Measurements from ENCODE around the gene CPEB2.
"Not testable (repeated sequence)": the region's sequence is repeated elsewhere in the genome, so short reads cannot be mapped to it uniquely, and the experiment has no call there.

CPEB2 gene

GRCh38 chr4:15063341-15063740 lies 61.1 kb downstream of the CPEB2 start:
- no peak for DNase-seq

DNA sequence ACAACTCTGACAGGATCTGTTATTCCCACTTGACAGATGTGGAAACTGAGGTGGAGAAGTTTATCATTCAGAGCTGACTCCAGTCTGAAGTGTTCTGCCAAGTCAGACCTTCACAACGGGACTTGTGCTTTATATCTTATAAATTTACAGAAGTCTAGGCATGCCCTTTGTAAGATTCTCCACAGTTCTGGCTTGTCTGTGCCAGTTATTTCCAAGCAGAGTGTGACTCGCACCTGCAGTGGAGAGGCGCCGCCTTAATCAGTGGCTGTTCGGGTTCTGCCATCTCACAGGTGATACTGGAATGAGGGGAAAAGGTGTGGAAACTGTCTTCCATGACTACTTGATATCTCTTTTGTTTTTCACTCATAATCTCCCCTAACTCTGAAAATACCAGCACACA lies 63.2 kb downstream of the CPEB2 start:
- no peak for DNase-seq

DNA sequence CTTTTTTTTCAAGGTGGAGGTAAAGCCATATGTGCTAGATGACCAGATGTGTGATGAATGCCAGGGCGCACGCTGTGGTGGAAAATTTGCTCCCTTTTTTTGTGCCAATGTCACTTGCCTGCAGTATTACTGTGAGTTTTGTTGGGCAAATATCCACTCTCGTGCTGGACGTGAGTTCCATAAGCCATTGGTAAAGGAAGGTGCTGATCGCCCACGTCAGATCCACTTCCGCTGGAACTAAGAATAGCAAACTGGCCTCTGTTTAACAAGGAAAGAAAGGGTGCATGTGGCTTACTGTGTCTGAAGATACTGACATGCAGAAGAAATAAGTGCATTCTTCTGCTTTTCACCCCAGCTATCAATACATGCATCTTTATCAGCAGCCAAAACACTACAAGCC lies 63.9 kb downstream of the CPEB2 start:
- no peak for DNase-seq

DNA sequence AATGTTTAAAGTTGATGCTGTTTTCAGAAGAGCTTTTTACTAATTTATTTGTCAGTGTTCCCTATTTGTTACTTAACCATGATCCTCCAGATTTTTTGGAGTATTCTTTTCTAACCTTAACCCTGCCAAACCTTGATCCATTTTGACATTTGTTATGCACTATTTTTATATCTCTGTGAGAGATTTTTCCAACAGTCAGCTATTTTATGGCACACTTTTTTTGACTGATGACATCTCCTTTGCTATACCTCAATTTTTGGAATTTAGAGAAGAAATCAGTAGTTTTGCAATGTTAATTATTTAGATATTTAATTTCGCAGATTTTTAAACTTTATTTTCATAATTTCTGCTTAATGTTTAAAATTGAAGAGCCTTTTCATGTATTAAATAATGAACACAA lies 66.0 kb downstream of the CPEB2 start:
- DNase-seq, result no peak

DNA sequence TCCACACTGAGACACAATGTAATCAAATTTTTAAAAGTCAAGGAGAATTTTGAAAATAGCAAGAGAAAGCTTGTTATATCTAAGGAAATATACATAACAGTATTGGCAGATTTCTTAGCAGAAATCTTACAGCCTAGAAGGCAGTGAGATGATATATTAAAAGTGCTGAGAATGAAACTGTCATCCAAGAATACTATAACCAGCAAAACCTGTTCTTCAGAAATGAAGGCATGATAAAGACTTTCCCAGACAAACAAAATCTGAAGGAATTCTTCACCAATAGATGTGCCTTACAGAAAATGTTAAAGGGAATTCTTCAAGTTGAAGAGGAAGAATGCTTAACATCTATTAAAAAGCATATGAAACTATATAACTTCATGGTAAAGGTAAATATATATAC lies 73.6 kb downstream of the CPEB2 start:
- DNase-seq, result no peak

DNA sequence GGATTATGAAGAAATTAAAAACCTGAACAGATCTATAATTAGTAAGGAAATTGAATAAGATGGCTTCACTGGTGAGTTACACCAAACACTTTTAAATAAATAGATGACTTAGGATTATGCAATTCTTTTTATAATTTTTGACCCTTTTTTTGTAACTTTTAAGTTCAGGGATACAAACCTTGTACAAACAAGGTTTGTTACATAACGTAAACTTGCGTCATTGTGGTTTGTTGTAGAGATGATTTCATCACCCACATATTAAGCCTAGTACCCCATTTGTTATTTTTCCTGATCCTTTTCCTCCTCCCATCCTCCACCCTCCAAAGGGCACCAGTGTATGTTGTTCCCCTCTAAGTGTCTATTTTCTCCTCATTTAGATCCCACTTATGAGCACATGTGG lies 75.7 kb downstream of the CPEB2 start:
- no peak for DNase-seq

GRCh38 chr4:15078682-15079642 lies 76.7 kb downstream of the CPEB2 start:
- no peak for DNase-seq

GRCh38 chr4:15084780-15085179 lies 82.5 kb downstream of the CPEB2 start:
- DNase-seq, result no peak

GRCh38 chr4:15085762-15086161 lies 83.5 kb downstream of the CPEB2 start:
- not testable (repeated sequence) for DNase-seq

- not testable (repeated sequence) for DNase-seq
Measured at GRCh38 chr4:15086259-15086658, 84.0 kb downstream of the CPEB2 start.

- no peak for DNase-seq
Measured at GRCh38 chr4:15088394-15089035, 86.2 kb downstream of the CPEB2 start.

- no peak for DNase-seq
Measured at GRCh38 chr4:15089979-15090378, 87.7 kb downstream of the CPEB2 start.

- DNase-seq, result no peak
Measured at GRCh38 chr4:15100380-15100779, 98.1 kb downstream of the CPEB2 start.

DNA sequence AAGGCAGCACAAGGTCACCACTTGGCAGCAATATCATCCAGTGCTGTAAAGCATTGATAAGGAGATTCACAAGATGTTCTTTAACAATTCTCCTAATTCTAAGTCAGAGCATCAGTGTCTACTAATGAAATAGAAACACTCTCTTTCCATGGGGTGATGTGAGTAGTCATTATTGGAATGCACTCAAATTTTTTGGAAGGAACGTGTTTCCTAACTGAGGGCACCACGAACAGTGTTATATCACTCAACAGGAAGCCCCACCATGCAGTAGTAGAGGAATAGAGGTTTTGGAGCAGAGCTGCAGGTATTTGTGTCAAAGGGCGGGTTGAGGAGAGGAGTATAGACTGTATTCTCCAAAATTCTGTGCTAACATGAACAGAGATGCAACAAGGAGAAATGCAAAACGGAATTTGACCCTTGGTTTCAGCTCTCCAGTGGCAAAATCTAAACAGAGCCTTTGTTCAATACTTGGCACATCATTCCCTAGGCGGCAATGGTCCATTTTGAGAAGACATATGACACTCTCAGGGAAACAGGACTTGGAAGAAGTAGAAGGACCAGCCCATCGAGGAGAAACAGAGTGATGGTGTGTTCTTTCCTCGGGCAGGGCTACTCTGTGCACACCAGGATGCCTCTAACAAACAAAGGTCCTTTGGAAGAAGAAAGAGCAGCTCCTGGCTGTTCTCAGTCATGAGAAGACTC lies 98.9 kb downstream of the CPEB2 start:
- DNase-seq, result no peak

DNA sequence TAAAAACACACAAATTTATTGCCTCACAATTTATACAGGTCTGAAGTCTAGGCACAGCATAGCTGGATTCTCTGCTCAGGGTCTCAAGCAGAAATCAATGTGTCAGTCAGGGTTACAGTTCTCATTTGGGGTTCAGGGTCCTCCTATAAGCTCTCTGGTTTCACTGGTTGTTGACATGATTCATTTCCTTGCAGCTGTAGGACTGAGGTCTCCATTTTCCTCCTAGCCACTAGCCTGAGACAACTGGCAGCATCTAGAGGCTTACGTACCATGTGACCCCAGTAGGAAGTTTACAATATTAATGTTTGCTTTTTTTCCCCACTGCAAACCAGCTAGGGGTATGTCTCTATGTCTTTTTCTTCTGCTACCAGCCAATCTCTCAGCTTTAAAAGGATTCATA lies 102.5 kb downstream of the CPEB2 start:
- no peak for DNase-seq

GRCh38 chr4:15106399-15106798 lies 104.1 kb downstream of the CPEB2 start:
- DNase-seq, result no peak

- DNase-seq, result no peak
Measured at GRCh38 chr4:15109600-15109999, 107.3 kb downstream of the CPEB2 start.

- no peak for DNase-seq
Measured at GRCh38 chr4:15110120-15110571, 107.9 kb downstream of the CPEB2 start.

DNA sequence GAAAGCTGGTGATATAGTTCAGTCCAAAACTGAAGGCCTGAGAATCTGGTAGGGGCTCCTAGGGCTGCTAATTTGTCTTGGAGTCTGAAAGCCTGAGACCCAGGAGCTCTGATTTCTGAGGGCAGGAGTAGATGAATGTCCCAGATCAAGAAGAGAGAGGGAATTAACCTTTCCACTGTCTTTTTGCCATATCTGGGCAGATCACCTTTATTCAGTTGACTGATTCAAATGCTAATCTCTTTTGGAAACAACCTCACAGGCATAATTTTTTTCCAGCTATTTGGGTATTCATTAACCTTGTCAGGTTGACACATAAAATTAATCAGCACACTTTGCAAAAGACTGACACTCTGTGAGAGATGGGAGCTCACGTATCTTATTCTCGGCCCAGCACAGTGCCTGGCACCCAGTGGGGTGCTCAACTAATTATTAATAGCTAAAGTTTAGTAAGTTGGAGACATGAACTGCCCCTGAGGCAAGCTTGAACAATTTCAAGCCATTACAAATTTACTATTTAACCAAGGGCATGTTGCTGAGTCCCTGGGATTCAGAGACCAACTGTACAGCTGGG lies 114.3 kb downstream of the CPEB2 start:
- no peak for DNase-seq

GRCh38 chr4:15117270-15117946 lies 115.1 kb downstream of the CPEB2 start:
- DNase-seq, result no peak

DNA sequence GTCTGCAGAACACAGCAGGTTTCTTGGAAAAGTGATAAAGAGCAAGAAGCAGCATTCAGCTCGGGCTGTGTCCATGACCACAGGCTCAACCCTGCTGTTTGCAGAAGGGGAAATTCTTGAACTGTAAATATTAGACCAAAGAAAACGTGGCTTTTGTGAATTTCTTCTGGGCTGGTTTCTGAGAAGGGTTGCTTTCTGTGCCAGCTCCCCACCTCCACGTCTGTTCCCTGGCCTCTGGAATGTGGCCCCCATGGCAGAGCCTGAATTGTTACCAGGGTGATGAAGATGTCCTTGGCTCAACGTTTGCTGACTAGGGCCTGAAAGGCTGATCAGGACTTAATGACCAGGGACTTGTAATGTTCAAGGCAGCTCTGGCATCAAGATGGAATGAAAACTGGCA lies 116.0 kb downstream of the CPEB2 start:
- no peak for DNase-seq
